Small intestine (tissue), 7 donors: ENCODE results near the gene CD79B. TPM values are rescaled to one million over a fixed set of nuclear protein-coding genes. Genes with fewer than 3 reads are reported as not detected.

Experiments
- DNase-seq, 2 donors: peaks; one replicate each; pipeline versions ENCODE4 v3.0.0 to v3.0.0-alpha.2; 2013
- FAIRE-seq: peaks from 2 replicates; lab custom pipeline; 2012; peaks lifted over from hg19 to GRCh38; lab: Jason Lieb, UNC
- H3K27ac ChIP-seq, 3 donors: one replicate each; pipeline ENCODE4 v1.5.1; 2013; ENCODE audit warnings: low read length in 2 of 3, mild to moderate bottlenecking in 2 of 3, control low read depth in 1 of 3, inconsistent platforms in 1 of 3, low read depth in 1 of 3, moderate library complexity in 1 of 3
- H3K27me3 ChIP-seq, 3 donors: one replicate each; pipeline ENCODE4 v1.6.1; 2013; ENCODE audit warnings: low read length in 3 of 3, inconsistent platforms in 1 of 3; ENCODE audit not compliant: control insufficient read depth in 3 of 3, insufficient read depth in 3 of 3
- H3K36me3 ChIP-seq, 3 donors: one replicate each; pipeline ENCODE4 v1.6.1; 2013; ENCODE audit warnings: low read length in 3 of 3, inconsistent platforms in 1 of 3, low read depth in 1 of 3, mild to moderate bottlenecking in 1 of 3, moderate library complexity in 1 of 3; ENCODE audit not compliant: control insufficient read depth in 3 of 3, insufficient read depth in 2 of 3
- H3K4me1 ChIP-seq, 3 donors: one replicate each; pipeline ENCODE4 v1.6.1; 2013; ENCODE audit warnings: low read length in 2 of 3, inconsistent platforms in 1 of 3, low read depth in 1 of 3, mild to moderate bottlenecking in 1 of 3, moderate library complexity in 1 of 3; ENCODE audit not compliant: control insufficient read depth in 3 of 3, insufficient read depth in 2 of 3
- H3K4me3 ChIP-seq, 3 donors: one replicate each; pipeline ENCODE4 v1.5.1; 2013; ENCODE audit warnings: low read length in 3 of 3, control low read depth in 1 of 3, inconsistent platforms in 1 of 3, low read depth in 1 of 3, mild to moderate bottlenecking in 1 of 3, moderate library complexity in 1 of 3
- H3K9me3 ChIP-seq, 2 donors: one replicate each; pipeline ENCODE4 v1.6.1; 2013; ENCODE audit warnings: low read depth in 1 of 2, low read length in 1 of 2; ENCODE audit not compliant: control insufficient read depth in 2 of 2, insufficient read depth in 1 of 2
- WGBS, 3 donors: extraction: QIAGEN DNeasy Blood & Tissue Kit; methylation state at CpG; one replicate each; pipeline ENCODE4 v1.1.7; 2013; 5-methylcytosine and 5-hydroxymethylcytosine counted together
- polyA plus RNA-seq, 4 donors: library from polyadenylated mRNA; stranded (reverse) in 3 of 4; unstranded in 1 of 4; fragments of 200-250 nt in 3 of 4; fragments of 120-200 nt in 1 of 4; gene quantifications; one replicate each; pipeline versions ENCODE4 v1.2.1 to v1.2.3, GENCODE V29; 2013
- donor health status: healthy with polysubstance abuse.
- donor health status: control.
- donor health status: control.
- donor health status: Bipolar disorder and iron deficiency.
- donor health status: healthy.

CD79B gene
- polyA plus RNA-seq, 4 donors, result 0.45 to 8.7 (median 3.1) TPM

- no peak for DNase-seq
- FAIRE-seq, result no peak
- Histone ChIP-seq H3K27ac (no peak overlapping the region), H3K4me3 (no peak overlapping the region), H3K36me3 (no peaks in the 10 kb centered on the region), H3K4me1 (peaks cover 0 to 5% (median 0%) of the 10 kb centered on the region in 3 donors), H3K27me3 (peaks cover 0 to 12% (median 0%) of the 10 kb centered on the region in 3 donors), H3K9me3 (no peaks in the 10 kb centered on the region)
- WGBS, 3 donors, result 31 to 69% (median 43%) methylated on average over 9 of the region's 9 CpGs
Observed at GRCh38 chr17:63960006-63960405, 27.9 kb upstream of the CD79B start.

GRCh38 chr17:63956296-63956920 lies 24.3 kb upstream of the CD79B start:
- H3K36me3 ChIP-seq, result no peaks in the 10 kb centered on the region
- no peaks in the 10 kb centered on the region for H3K9me3 ChIP-seq
- no peak overlapping the region for H3K27ac ChIP-seq
- H3K4me3 ChIP-seq, result no peak overlapping the region
- no peak for DNase-seq
- no peak for FAIRE-seq
- peaks cover 0 to 10% (median 0%) of the 10 kb centered on the region in 3 donors for H3K27me3 ChIP-seq
- H3K4me1 ChIP-seq, result peaks cover 0 to 4% (median 0%) of the 10 kb centered on the region in 3 donors
- 94 to 98% (median 95%) methylated on average over 5 of the region's 5 CpGs for WGBS, 3 donors

- 82 to 90% (median 87%) methylated on average over 4 of the region's 4 CpGs for WGBS, 3 donors
- Histone ChIP-seq H3K27ac (no peak overlapping the region), H3K27me3 (peaks cover 0 to 10% (median 0%) of the 10 kb centered on the region in 3 donors), H3K4me1 (no peaks in the 10 kb centered on the region), H3K4me3 (no peak overlapping the region), H3K9me3 (no peaks in the 10 kb centered on the region), H3K36me3 (no peaks in the 10 kb centered on the region)
- FAIRE-seq (no peak), DNase-seq (no peak)
Observed at GRCh38 chr17:63955791-63956190, 23.7 kb upstream of the CD79B start.

GRCh38 chr17:63955232-63955631 lies 23.1 kb upstream of the CD79B start:
- Histone ChIP-seq H3K9me3 (no peaks in the 10 kb centered on the region), H3K27me3 (peaks cover 0 to 5% (median 0%) of the 10 kb centered on the region in 3 donors), H3K27ac (no peak overlapping the region), H3K36me3 (no peaks in the 10 kb centered on the region), H3K4me1 (no peaks in the 10 kb centered on the region), H3K4me3 (no peak overlapping the region)
- FAIRE-seq (no peak), DNase-seq (no peak)
- 74 to 82% (median 75%) methylated on average over 11 of the region's 11 CpGs for WGBS, 3 donors

GRCh38 chr17:63954402-63955063 lies 22.4 kb upstream of the CD79B start:
- Histone ChIP-seq H3K9me3 (no peaks in the 10 kb centered on the region), H3K4me1 (no peaks in the 10 kb centered on the region), H3K27me3 (no peaks in the 10 kb centered on the region), H3K27ac (no peak overlapping the region), H3K4me3 (no peak overlapping the region), H3K36me3 (no peaks in the 10 kb centered on the region)
- FAIRE-seq, result no peak
- 41 to 50% (median 43%) methylated on average over 10 to 11 of the region's 11 CpGs for WGBS, 3 donors
- DNase-seq, result peak in 1 of 2 donors; percentile 5

GRCh38 chr17:63950940-63951907 lies 19.1 kb upstream of the CD79B start:
- 75 to 85% (median 76%) methylated on average over 29 of the region's 29 CpGs for WGBS, 3 donors
- FAIRE-seq, result no peak
- Histone ChIP-seq H3K4me3 (no peak overlapping the region), H3K36me3 (no peaks in the 10 kb centered on the region), H3K27ac (no peak overlapping the region), H3K27me3 (no peaks in the 10 kb centered on the region), H3K9me3 (no peaks in the 10 kb centered on the region), H3K4me1 (no peaks in the 10 kb centered on the region)
- DNase-seq, result peak; percentile 69 to 70

- Histone ChIP-seq H3K4me1 (peaks cover 0 to 2% (median 0%) of the 10 kb centered on the region in 3 donors), H3K4me3 (no peak overlapping the region), H3K27me3 (no peaks in the 10 kb centered on the region), H3K27ac (no peak overlapping the region), H3K9me3 (no peaks in the 10 kb centered on the region), H3K36me3 (no peaks in the 10 kb centered on the region)
- FAIRE-seq, result no peak
- WGBS, 3 donors, result 59 to 72% (median 66%) methylated on average over 15 to 18 of the region's 18 CpGs
- no peak for DNase-seq
Observed at GRCh38 chr17:63949576-63950250, 17.6 kb upstream of the CD79B start.

- H3K9me3 ChIP-seq, result no peaks in the 10 kb centered on the region
- no peak for FAIRE-seq
Observed at GRCh38 chr17:63948521-63948920, 16.4 kb upstream of the CD79B start.

More at GRCh38 chr17:63948521-63948920, 16.4 kb upstream of the CD79B start:
- H3K4me3 ChIP-seq, result no peak overlapping the region
- 78 to 91% (median 86%) methylated on average over 9 of the region's 9 CpGs for WGBS, 3 donors
- H3K27me3 ChIP-seq, result no peaks in the 10 kb centered on the region
- DNase-seq, result no peak
- peaks cover 0 to 2% (median 0%) of the 10 kb centered on the region in 3 donors for H3K4me1 ChIP-seq
- H3K27ac ChIP-seq, result no peak overlapping the region
- H3K36me3 ChIP-seq, result no peaks in the 10 kb centered on the region
